Activated naive CD4-positive, alpha-beta T cell treated with anti-CD3 and anti-CD28 coated beads, Interleukin-2, amount 50 U/mL, for 72 hours (primary cell): Measurements from ENCODE around the gene FRRS1. TPM values are rescaled to one million over a fixed set of nuclear protein-coding genes. Genes with fewer than 3 reads are reported as not detected.

Experiments used
- ATAC-seq, 2 donors: fragments of 150-1000 bp; cut with Tn5 transposase; 2 replicates each; pipeline ENCODE4 v1.10.0; 2021; ENCODE audit warnings: mild to moderate bottlenecking in 2 of 2, moderate library complexity in 2 of 2
- DNase-seq, 2 donors: peaks; one replicate each; pipeline ENCODE4 v3.0.0; 2021 to 2022; ENCODE audit warnings: low spot score in 2 of 2
- H3K27ac Mint-ChIP-seq, 2 donors: one replicate each; pipeline ENCODE4 v1.8.0; 2022; ENCODE audit warnings: mild to moderate bottlenecking in 2 of 2, mixed read lengths in 2 of 2
- H3K36me3 Mint-ChIP-seq, 2 donors: one replicate each; pipeline ENCODE4 v1.8.0; 2022; ENCODE audit warnings: mixed read lengths in 2 of 2
- H3K9me3 Mint-ChIP-seq, 2 donors: one replicate each; pipeline ENCODE4 v1.8.0; 2022; ENCODE audit warnings: mixed read lengths in 2 of 2
- total RNA-seq, 2 donors: library from RNA; stranded (reverse); gene quantifications; one replicate each; pipeline ENCODE4 v1.2.3, GENCODE V29; 2022

Gene FRRS1
- total RNA-seq, 2 donors from 2014 or later, result 1.5 to 3.3 TPM

- ATAC-seq (peak; percentile 80 to 89), DNase-seq (no peak)
- H3K36me3 Mint-ChIP-seq, result no peaks in the 10 kb centered on the region
- H3K9me3 Mint-ChIP-seq, result peaks cover 0 to 4% of the 10 kb centered on the region in 2 donors
- no peak overlapping the region for H3K27ac Mint-ChIP-seq
Observed at GRCh38 chr1:99751877-99752504, 14.4 kb downstream of the FRRS1 start.

GRCh38 chr1:99749504-99750347, 16.7 kb downstream of the FRRS1 start:
- Mint-ChIP-seq H3K9me3 (peaks cover 0 to 4% of the 10 kb centered on the region in 2 donors), H3K27ac (no peak overlapping the region), H3K36me3 (no peaks in the 10 kb centered on the region)
- ATAC-seq, result peak; percentile 55 to 77
- DNase-seq, result no peak

GRCh38 chr1:99748419-99748818, 18.0 kb downstream of the FRRS1 start:
- peaks cover 0 to 4% of the 10 kb centered on the region in 2 donors for H3K9me3 Mint-ChIP-seq
- ATAC-seq, result no peak
- H3K27ac Mint-ChIP-seq, result no peak overlapping the region
- DNase-seq, result no peak
- no peaks in the 10 kb centered on the region for H3K36me3 Mint-ChIP-seq

- ATAC-seq, result no peak
Observed at GRCh38 chr1:99745684-99746083, 20.8 kb downstream of the FRRS1 start.

GRCh38 chr1:99745061-99745460, 21.4 kb downstream of the FRRS1 start:
- no peak for DNase-seq
- no peaks in the 10 kb centered on the region for H3K36me3 Mint-ChIP-seq
- ATAC-seq, result no peak
- no peak overlapping the region for H3K27ac Mint-ChIP-seq
- H3K9me3 Mint-ChIP-seq, result no peaks in the 10 kb centered on the region

More at GRCh38 chr1:99745684-99746083, 20.8 kb downstream of the FRRS1 start:
- Mint-ChIP-seq H3K27ac (no peak overlapping the region), H3K9me3 (no peaks in the 10 kb centered on the region), H3K36me3 (no peaks in the 10 kb centered on the region)
- DNase-seq, result no peak

GRCh38 chr1:99740141-99740540, 26.3 kb downstream of the FRRS1 start:
- H3K27ac Mint-ChIP-seq, result no peak overlapping the region
- DNase-seq, result no peak
- H3K9me3 Mint-ChIP-seq, result no peaks in the 10 kb centered on the region
- H3K36me3 Mint-ChIP-seq, result no peaks in the 10 kb centered on the region
- ATAC-seq, result no peak

GRCh38 chr1:99738858-99739465, 27.5 kb downstream of the FRRS1 start:
- DNase-seq (no peak), ATAC-seq (no peak)
- no peak overlapping the region for H3K27ac Mint-ChIP-seq
- no peaks in the 10 kb centered on the region for H3K36me3 Mint-ChIP-seq
- no peaks in the 10 kb centered on the region for H3K9me3 Mint-ChIP-seq

- ATAC-seq, result peak in 1 of 2 donors; percentile 34
- DNase-seq, result no peak
- H3K9me3 Mint-ChIP-seq, result no peaks in the 10 kb centered on the region
- H3K27ac Mint-ChIP-seq, result no peak overlapping the region
- H3K36me3 Mint-ChIP-seq, result no peaks in the 10 kb centered on the region
Observed at GRCh38 chr1:99737016-99737415, 29.4 kb downstream of the FRRS1 start.

- ATAC-seq (no peak), DNase-seq (no peak)
- H3K36me3 Mint-ChIP-seq, result no peaks in the 10 kb centered on the region
- no peak overlapping the region for H3K27ac Mint-ChIP-seq
- no peaks in the 10 kb centered on the region for H3K9me3 Mint-ChIP-seq
Observed at GRCh38 chr1:99735852-99736251, 30.6 kb downstream of the FRRS1 start.

- peak in 1 of 2 donors; percentile 87 for ATAC-seq
- DNase-seq, result no peak
- Mint-ChIP-seq H3K9me3 (no peaks in the 10 kb centered on the region), H3K27ac (no peak overlapping the region), H3K36me3 (no peaks in the 10 kb centered on the region)
Observed at GRCh38 chr1:99731384-99731783, 35.1 kb downstream of the FRRS1 start.

GRCh38 chr1:99728494-99729235, 37.8 kb downstream of the FRRS1 start:
- Mint-ChIP-seq H3K9me3 (no peaks in the 10 kb centered on the region), H3K27ac (no peak overlapping the region), H3K36me3 (no peaks in the 10 kb centered on the region)
- DNase-seq, result no peak
- no peak for ATAC-seq

- Mint-ChIP-seq H3K36me3 (no peaks in the 10 kb centered on the region), H3K9me3 (no peaks in the 10 kb centered on the region), H3K27ac (no peak overlapping the region)
- no peak for DNase-seq
- ATAC-seq, result no peak
Observed at GRCh38 chr1:99727575-99728185, 38.8 kb downstream of the FRRS1 start.

GRCh38 chr1:99726818-99727217, 39.6 kb downstream of the FRRS1 start:
- H3K9me3 Mint-ChIP-seq, result no peaks in the 10 kb centered on the region
- no peak overlapping the region for H3K27ac Mint-ChIP-seq
- DNase-seq (no peak), ATAC-seq (no peak)
- H3K36me3 Mint-ChIP-seq, result no peaks in the 10 kb centered on the region

- H3K36me3 Mint-ChIP-seq, result no peaks in the 10 kb centered on the region
Observed at GRCh38 chr1:99726407-99726806, 40.0 kb downstream of the FRRS1 start.

GRCh38 chr1:99725996-99726395, 40.4 kb downstream of the FRRS1 start:
- Mint-ChIP-seq H3K27ac (no peak overlapping the region), H3K36me3 (no peaks in the 10 kb centered on the region), H3K9me3 (no peaks in the 10 kb centered on the region)
- DNase-seq (no peak), ATAC-seq (no peak)

More at GRCh38 chr1:99726407-99726806, 40.0 kb downstream of the FRRS1 start:
- no peak for ATAC-seq
- DNase-seq, result no peak
- Mint-ChIP-seq H3K9me3 (no peaks in the 10 kb centered on the region), H3K27ac (no peak overlapping the region)

GRCh38 chr1:99723251-99723650, 43.2 kb downstream of the FRRS1 start:
- no peaks in the 10 kb centered on the region for H3K9me3 Mint-ChIP-seq
- no peak overlapping the region for H3K27ac Mint-ChIP-seq
- no peaks in the 10 kb centered on the region for H3K36me3 Mint-ChIP-seq
- no peak for DNase-seq
- no peak for ATAC-seq
